Testis (tissue), 3 donors: Measurements from ENCODE around the gene ZNF853. TPM values are rescaled to one million over a fixed set of nuclear protein-coding genes. Genes with fewer than 3 reads are reported as not detected.

ENCODE experiments used
- DNase-seq: peaks from one replicate; pipeline ENCODE4 v3.0.0-alpha.2; 2019
- H3K27ac ChIP-seq, 2 donors: fragments of 200-600 bp; sonication (generic); one replicate each; pipeline ENCODE4 v1.5.1; 2019
- H3K27me3 ChIP-seq: fragments of 200-600 bp; sonication (generic); one replicate; pipeline ENCODE4 v1.5.1; 2019
- H3K36me3 ChIP-seq: fragments of 200-600 bp; sonication (generic); one replicate; pipeline ENCODE4 v1.5.1; 2017; ENCODE audit warnings: low read depth; ENCODE audit errors: missing control alignments
- H3K4me1 ChIP-seq: fragments of 200-600 bp; sonication (generic); one replicate; pipeline ENCODE4 v1.5.1; 2019
- H3K4me3 ChIP-seq, 2 donors: fragments of 200-600 bp; sonication (generic); one replicate each; pipeline ENCODE4 v1.5.1; 2017 to 2019
- H3K9me3 ChIP-seq: fragments of 200-600 bp; sonication (generic); one replicate; pipeline ENCODE4 v1.5.1; 2017
- POLR2A ChIP-seq: fragments of 450-650 bp; IDR thresholded peaks from one replicate; pipeline ENCODE4 v1.6.1; 2017; ENCODE audit warnings: antibody characterized with exemption, mild to moderate bottlenecking, moderate library complexity
- WGBS, 2 donors: methylation state at CpG; one replicate each; pipeline ENCODE4 v1.1.5; 2018; 5-methylcytosine and 5-hydroxymethylcytosine counted together
- intact Hi-C: fragments of 100-400 bp; cut with DNase I; formaldehyde crosslinking; loops from one replicate; pipeline ENCODE4 v1.15.1; 2023; ENCODE audit warnings: low total_unique reads
- polyA plus RNA-seq: library from polyadenylated mRNA; stranded (reverse); fragments of 350-450 nt; fragmentation: Illumina TruSeq; extraction: RNeasy Lipid Tissue Mini Kit (QIAGEN cat#74804); gene quantifications from one replicate; pipeline ENCODE4 v1.2.3, GENCODE V29; 2014; ENCODE audit warnings: low read depth, low replicate concordance; ENCODE audit not compliant: insufficient read depth
- total RNA-seq, 2 donors: library from RNA; depleted of rRNA; stranded (reverse); fragments of >200 nt; gene quantifications; one replicate each; pipeline ENCODE4 v1.2.3, GENCODE V29; 2016
- TF ChIP-seq, protein P1 (sequence below), 3 experiments: fragments of 450-650 bp in 2 of 3; fragments of 200-600 bp in 1 of 3; sonication (generic) in 1 of 3; IDR thresholded peaks; one replicate each; pipeline ENCODE4 v1.5.1; 2016 to 2019; ENCODE audit warnings: antibody characterized with exemption in 3 of 3, mild to moderate bottlenecking in 2 of 3, moderate library complexity in 1 of 3

Gene ZNF853
- total and polyA plus RNA-seq, 3 donors from 2014 or later, result 8.7 to 9.4 (median 8.8) TPM

DNA sequence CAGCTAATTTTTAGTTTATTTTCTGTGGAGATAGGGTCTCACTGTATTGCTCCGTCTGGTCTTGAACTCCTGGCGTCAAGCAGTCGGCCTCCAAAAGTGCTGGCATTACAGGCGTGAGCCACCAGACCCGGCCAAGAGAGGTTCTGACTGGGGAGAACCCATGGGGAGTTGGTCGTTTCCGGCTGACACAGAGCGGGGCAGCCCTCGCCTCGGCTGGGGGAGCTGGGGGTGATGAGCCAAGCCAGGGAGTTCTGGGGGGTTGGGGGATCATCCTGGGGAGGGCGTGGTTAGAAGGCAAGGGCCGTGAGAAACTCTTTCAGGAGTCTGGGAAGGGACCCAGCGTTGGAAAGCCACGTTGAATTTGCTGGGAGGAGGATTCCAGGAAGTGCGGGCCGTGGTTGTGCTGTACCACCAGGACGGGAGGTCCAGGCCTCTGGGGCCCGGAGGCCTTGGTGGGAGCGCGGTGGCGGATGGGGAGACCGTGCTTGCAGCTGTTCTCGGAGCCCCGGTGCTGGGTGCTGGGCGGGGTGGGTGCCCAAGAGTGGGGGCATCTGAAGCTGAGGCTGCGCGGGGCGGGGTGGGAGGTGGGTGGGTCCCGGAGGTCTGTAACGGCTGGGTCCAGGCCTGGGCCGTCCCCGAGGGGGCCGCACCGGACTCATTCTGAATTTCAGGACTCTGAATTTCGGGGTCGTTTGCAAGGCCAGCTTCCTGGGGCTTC lies 8.4 kb upstream of the ZNF853 start:
- TF ChIP-seq POLR2A, result no peak
- TF ChIP-seq, protein P1, sequence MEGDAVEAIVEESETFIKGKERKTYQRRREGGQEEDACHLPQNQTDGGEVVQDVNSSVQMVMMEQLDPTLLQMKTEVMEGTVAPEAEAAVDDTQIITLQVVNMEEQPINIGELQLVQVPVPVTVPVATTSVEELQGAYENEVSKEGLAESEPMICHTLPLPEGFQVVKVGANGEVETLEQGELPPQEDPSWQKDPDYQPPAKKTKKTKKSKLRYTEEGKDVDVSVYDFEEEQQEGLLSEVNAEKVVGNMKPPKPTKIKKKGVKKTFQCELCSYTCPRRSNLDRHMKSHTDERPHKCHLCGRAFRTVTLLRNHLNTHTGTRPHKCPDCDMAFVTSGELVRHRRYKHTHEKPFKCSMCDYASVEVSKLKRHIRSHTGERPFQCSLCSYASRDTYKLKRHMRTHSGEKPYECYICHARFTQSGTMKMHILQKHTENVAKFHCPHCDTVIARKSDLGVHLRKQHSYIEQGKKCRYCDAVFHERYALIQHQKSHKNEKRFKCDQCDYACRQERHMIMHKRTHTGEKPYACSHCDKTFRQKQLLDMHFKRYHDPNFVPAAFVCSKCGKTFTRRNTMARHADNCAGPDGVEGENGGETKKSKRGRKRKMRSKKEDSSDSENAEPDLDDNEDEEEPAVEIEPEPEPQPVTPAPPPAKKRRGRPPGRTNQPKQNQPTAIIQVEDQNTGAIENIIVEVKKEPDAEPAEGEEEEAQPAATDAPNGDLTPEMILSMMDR (IDR thresholded peaks at IDR 0.05), result no peak
- H3K27ac ChIP-seq, result no peak overlapping the region
- H3K36me3 ChIP-seq, result no peaks in the 10 kb centered on the region
- H3K9me3 ChIP-seq, result no peaks in the 10 kb centered on the region
- 74 to 81% methylated on average over 19 to 36 of the region's 36 CpGs for WGBS, 2 donors
- DNase-seq, result no peak
- no peaks in the 10 kb centered on the region for H3K27me3 ChIP-seq
- intact Hi-C loops, result no loop called here
- no peak overlapping the region for H3K4me3 ChIP-seq
- no peaks in the 10 kb centered on the region for H3K4me1 ChIP-seq

DNA sequence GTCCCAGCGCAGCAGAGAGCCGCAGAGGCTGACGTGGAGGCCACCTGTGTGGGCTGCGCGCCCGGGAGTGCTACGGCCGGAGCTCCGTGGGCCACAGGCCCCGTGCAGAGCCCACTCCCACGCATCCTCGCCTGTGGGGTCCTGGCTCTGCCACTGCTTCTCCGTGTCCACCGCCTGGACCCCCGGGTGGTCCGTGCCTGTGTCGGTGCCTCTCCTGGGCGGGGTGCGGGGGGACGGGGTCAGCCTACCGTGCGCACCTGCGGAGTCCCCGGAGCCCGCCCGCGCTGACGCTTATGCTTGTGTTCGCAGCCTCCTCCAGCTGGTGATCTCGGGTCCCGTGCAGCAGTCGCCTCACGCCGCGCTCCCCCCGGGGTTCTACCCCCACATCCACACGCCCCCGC lies 7.8 kb upstream of the ZNF853 start:
- 79 to 83% methylated on average over 8 to 38 of the region's 38 CpGs for WGBS, 2 donors
- Histone ChIP-seq H3K36me3 (no peaks in the 10 kb centered on the region), H3K4me3 (no peak overlapping the region), H3K27ac (no peak overlapping the region), H3K9me3 (no peaks in the 10 kb centered on the region), H3K27me3 (no peaks in the 10 kb centered on the region), H3K4me1 (no peaks in the 10 kb centered on the region)
- intact Hi-C loops, result no loop called here
- no peak for DNase-seq
- TF ChIP-seq POLR2A, result no peak
- TF ChIP-seq, protein P1 (IDR thresholded peaks at IDR 0.05), result no peak

DNA sequence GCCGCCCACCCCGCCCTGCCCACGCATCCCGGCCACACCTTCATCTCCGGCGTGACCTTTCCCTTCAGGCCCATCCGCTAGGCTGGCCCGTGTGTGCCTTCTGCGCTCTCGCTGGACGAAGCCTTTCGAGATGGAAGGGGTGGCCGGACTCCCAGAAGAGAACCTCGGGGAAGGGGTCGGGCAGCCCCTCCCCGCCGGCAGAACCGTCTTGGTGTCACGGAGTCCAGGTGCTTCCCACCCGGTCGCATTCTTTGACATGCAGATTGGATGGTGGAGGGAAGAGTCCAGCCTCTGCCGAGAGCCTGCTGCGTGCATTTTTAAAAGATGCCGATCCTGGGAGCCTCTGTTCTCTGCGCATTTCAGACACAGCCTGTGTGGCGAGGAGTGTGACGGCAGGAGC lies 7.3 kb upstream of the ZNF853 start:
- intact Hi-C loops, result no loop called here
- WGBS, 2 donors, result 71 to 73% methylated on average over 20 to 27 of the region's 27 CpGs
- no peak for DNase-seq
- no peak overlapping the region for H3K4me3 ChIP-seq
- TF ChIP-seq, protein P1 (IDR thresholded peaks at IDR 0.05), result no peak
- no peak for TF ChIP-seq POLR2A
- no peaks in the 10 kb centered on the region for H3K4me1 ChIP-seq
- H3K27me3 ChIP-seq, result no peaks in the 10 kb centered on the region
- H3K27ac ChIP-seq, result no peak overlapping the region
- no peaks in the 10 kb centered on the region for H3K9me3 ChIP-seq
- no peaks in the 10 kb centered on the region for H3K36me3 ChIP-seq

DNA sequence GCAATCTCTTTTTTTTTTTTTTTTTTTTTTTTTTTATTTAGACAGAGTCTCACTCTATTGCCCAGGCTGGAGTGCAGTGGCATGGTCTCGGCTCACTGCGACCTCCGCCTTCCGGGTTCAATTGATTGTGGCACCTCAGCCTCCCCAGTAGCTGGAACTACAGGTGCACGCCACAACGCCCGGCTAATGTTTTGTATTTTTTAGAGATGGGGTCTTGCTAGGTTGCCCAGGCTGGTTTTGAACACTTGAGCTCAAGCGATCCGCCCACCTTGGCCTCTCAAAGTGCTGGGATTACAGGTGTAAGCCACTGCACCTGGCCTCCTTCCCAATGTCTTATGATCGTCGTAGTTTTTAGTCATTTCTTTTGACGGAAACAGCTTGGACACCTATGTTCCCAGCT lies 6.6 kb upstream of the ZNF853 start:
- TF ChIP-seq POLR2A, result no peak
- TF ChIP-seq, protein P1 (IDR thresholded peaks at IDR 0.05), result no peak
- intact Hi-C loops, result no loop called here
- H3K36me3 ChIP-seq, result no peaks in the 10 kb centered on the region

DNA sequence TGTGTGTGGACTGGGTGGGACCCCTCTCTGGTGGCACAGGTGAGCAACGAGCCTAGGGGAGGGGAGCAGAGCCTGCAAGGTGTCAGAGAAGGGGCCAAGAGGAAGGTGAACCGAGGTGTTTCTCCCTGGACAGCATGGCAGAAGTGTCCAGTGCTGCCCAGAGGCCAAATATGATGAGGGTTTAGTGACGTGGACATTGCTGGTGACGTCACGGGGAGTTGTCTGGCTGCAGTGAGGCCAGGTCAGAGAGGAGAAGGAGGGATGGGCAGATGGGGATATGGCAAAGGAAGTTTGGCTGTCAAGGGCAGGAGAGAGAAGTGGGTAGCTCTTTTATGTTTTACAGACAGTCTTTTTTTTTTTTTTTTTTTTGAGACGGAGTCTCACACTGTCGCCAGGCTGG lies 2.6 kb upstream of the ZNF853 start:
- Histone ChIP-seq H3K4me3 (no peak overlapping the region), H3K9me3 (no peaks in the 10 kb centered on the region), H3K36me3 (no peaks in the 10 kb centered on the region), H3K27ac (no peak overlapping the region), H3K4me1 (peaks cover 10% of the 10 kb centered on the region), H3K27me3 (no peaks in the 10 kb centered on the region)
- TF ChIP-seq, protein P1 (IDR thresholded peaks at IDR 0.05), result no peak
- TF ChIP-seq POLR2A, result no peak
- intact Hi-C loops, result no loop called here
- DNase-seq, result no peak
- 68 to 74% methylated on average over 7 of the region's 7 CpGs for WGBS, 2 donors

More for the DNA sequence above, 6.6 kb upstream of the ZNF853 start:
- Histone ChIP-seq H3K4me3 (no peak overlapping the region), H3K27ac (no peak overlapping the region), H3K27me3 (no peaks in the 10 kb centered on the region), H3K4me1 (no peaks in the 10 kb centered on the region), H3K9me3 (no peaks in the 10 kb centered on the region)
- DNase-seq, result no peak
- 74 to 83% methylated on average over 12 of the region's 12 CpGs for WGBS, 2 donors
